MM.1S (cell line): ENCODE measurements around the gene KHK.

Experiments
- CTCF ChIP-seq: fragments of 300-600 bp; sonication (generic); IDR thresholded peaks from 2 replicates; pipeline ENCODE4 v1.5.1; 2016; ENCODE audit warnings: antibody characterized with exemption, low read length, mixed read lengths
- EZH2 ChIP-seq: fragments of 300-600 bp; sonication (generic); optimal IDR thresholded peaks from 2 replicates; pipeline ENCODE3; 2017; ENCODE audit warnings: low read depth, mild to moderate bottlenecking, antibody characterized with exemption, low read length, mixed read lengths

- TF ChIP-seq CTCF, result no peak
- no peak for TF ChIP-seq EZH2
Measured at GRCh38 chr2:27070653-27071276, 15.8 kb upstream of the KHK start.
